Sigmoid colon (tissue), 3 donors: Measurements from ENCODE around the gene IKZF2.

Experiments
- POLR2A ChIP-seq, 2 donors: fragments of 450-650 bp; IDR thresholded peaks; one replicate each; pipeline ENCODE4 v1.6.1; 2016; ENCODE audit warnings: antibody characterized with exemption in 2 of 2, mild to moderate bottlenecking in 2 of 2, moderate library complexity in 2 of 2
- TF ChIP-seq, protein P1 (sequence below), 4 experiments: fragments of 450-650 bp in 3 of 4; fragments of 200-600 bp in 1 of 4; IDR thresholded peaks; one replicate each; pipeline ENCODE4 v1.5.1; 2016 to 2019; ENCODE audit warnings: antibody characterized with exemption in 4 of 4, mild to moderate bottlenecking in 3 of 4, moderate library complexity in 2 of 4

- TF ChIP-seq, protein P1, sequence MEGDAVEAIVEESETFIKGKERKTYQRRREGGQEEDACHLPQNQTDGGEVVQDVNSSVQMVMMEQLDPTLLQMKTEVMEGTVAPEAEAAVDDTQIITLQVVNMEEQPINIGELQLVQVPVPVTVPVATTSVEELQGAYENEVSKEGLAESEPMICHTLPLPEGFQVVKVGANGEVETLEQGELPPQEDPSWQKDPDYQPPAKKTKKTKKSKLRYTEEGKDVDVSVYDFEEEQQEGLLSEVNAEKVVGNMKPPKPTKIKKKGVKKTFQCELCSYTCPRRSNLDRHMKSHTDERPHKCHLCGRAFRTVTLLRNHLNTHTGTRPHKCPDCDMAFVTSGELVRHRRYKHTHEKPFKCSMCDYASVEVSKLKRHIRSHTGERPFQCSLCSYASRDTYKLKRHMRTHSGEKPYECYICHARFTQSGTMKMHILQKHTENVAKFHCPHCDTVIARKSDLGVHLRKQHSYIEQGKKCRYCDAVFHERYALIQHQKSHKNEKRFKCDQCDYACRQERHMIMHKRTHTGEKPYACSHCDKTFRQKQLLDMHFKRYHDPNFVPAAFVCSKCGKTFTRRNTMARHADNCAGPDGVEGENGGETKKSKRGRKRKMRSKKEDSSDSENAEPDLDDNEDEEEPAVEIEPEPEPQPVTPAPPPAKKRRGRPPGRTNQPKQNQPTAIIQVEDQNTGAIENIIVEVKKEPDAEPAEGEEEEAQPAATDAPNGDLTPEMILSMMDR (IDR thresholded peaks at IDR 0.05), result no peak
- no peak for TF ChIP-seq POLR2A (IDR thresholded peaks at IDR 0.05)
Observed at GRCh38 chr2:213018340-213018901, 133.0 kb downstream of the IKZF2 start.
